Activated T-cell treated with anti-CD3 and anti-CD28 coated beads, Interleukin-2, amount 50 U/mL, for 4 hours (primary cell): ENCODE measurements around the gene TMED9. TPM values are rescaled to one million over a fixed set of nuclear protein-coding genes. Genes with fewer than 3 reads are reported as not detected.
"Not testable (repeated sequence)": the region's sequence is repeated elsewhere in the genome, so short reads cannot be mapped to it uniquely, and the experiment has no call there.

Source experiments
- ATAC-seq, 2 donors: fragments of 200-7000 bp; cut with Tn5 transposase; one replicate each; pipeline ENCODE4 v1.10.0; 2021
- DNase-seq: peaks from one replicate; pipeline ENCODE4 v3.0.0-alpha.2; 2020
- H3K27me3 Mint-ChIP-seq: one replicate; pipeline ENCODE4 v1.8.0; 2021; ENCODE audit warnings: low read depth, mixed read lengths
- H3K36me3 Mint-ChIP-seq: one replicate; pipeline ENCODE4 v1.8.0; 2022; ENCODE audit warnings: mixed read lengths; ENCODE audit not compliant: insufficient read depth
- H3K4me1 Mint-ChIP-seq: one replicate; pipeline ENCODE4 v1.8.0; 2021; ENCODE audit warnings: low read depth, mixed read lengths
- H3K4me3 Mint-ChIP-seq: one replicate; pipeline ENCODE4 v1.8.0; 2021; ENCODE audit warnings: mild to moderate bottlenecking, moderate library complexity, mixed read lengths
- H3K9me3 Mint-ChIP-seq: one replicate; pipeline ENCODE4 v1.8.0; 2021; ENCODE audit warnings: mixed read lengths
- total RNA-seq, 3 donors: library from RNA; stranded (reverse); gene quantifications; one replicate each; pipeline ENCODE4 v1.2.1, GENCODE V29; 2021

TMED9 gene
- total RNA-seq, 3 donors from 2014 or later, result 178 to 208 (median 199) TPM

GRCh38 chr5:177605667-177606066, 13.7 kb downstream of the TMED9 start:
- H3K36me3 Mint-ChIP-seq, result peaks cover 4% of the 10 kb centered on the region
- H3K4me1 Mint-ChIP-seq, result peaks cover 19% of the 10 kb centered on the region
- no peak overlapping the region for H3K4me3 Mint-ChIP-seq
- ATAC-seq, result no peak
- DNase-seq, result no peak
- H3K27me3 Mint-ChIP-seq, result no peaks in the 10 kb centered on the region
- H3K9me3 Mint-ChIP-seq, result no peaks in the 10 kb centered on the region

DNA sequence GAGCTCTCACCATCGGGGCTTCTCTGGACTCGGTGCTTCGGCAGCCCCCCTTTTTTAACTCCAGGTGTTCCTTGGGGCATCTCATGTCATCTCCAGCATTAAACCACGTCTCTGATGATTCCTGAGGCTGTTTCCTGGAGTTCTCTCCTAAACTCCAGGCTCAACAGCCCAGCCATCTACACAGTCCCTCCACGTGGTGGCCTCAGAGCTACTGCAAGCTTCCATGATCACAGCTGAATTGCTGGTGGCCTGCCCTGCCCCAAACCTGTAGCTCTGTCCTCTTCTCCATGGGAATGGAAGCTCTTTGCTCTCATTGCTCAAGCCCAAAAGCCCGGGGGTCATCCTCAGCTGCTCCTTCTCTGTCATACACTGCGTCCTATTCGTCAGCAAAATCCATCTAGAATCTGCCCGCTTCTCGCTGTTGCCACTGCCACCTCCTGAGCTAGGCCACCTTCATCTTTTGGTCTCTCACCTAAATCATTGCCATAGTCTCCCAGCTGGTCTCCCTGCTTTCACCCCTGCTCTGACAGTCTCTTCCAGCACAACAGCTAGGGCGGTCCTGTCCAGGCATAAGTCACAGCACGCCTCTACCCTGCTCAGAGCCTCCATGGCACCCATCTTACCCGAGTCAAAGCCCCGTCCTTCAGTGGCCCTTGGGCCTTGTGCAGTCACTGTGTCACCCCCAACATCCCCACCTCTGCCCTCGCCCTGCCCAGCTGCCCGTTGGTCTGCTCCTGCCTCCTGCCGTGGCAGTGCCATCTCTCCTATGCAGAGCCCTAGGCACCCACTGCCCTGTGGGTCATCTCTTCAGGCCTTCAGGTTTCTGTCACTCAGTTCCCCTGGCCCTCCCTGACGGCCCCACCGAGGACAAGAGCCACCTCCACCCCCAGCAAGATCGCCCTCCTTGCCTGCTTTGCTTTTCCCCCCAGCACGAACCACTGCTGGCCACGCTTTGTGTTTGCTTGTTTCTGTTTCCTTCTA, 14.4 kb downstream of the TMED9 start:
- ATAC-seq (no peak), DNase-seq (no peak)
- Mint-ChIP-seq H3K36me3 (peaks cover 4% of the 10 kb centered on the region), H3K4me3 (no peak overlapping the region), H3K27me3 (no peaks in the 10 kb centered on the region), H3K4me1 (peaks cover 12% of the 10 kb centered on the region), H3K9me3 (no peaks in the 10 kb centered on the region)

DNA sequence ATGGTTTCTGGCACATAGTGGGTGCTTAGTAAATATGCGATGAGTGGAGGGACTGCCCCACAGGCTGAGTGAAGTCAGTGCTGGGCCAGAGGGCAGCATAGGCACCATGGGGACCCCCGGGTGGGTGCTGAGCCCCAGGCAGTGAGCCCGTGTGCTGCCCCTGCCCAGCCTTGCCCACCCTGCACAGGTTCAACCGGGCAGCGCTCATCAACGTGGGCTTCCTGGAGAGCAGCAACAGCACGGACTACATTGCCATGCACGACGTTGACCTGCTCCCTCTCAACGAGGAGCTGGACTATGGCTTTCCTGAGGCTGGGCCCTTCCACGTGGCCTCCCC, 15.1 kb downstream of the TMED9 start:
- Mint-ChIP-seq H3K4me3 (no peak overlapping the region), H3K9me3 (no peaks in the 10 kb centered on the region), H3K27me3 (no peaks in the 10 kb centered on the region), H3K4me1 (peaks cover 8% of the 10 kb centered on the region), H3K36me3 (peaks cover 4% of the 10 kb centered on the region)
- DNase-seq, result no peak
- peak in 1 of 2 donors; percentile 8 for ATAC-seq

GRCh38 chr5:177607452-177608192, 15.6 kb downstream of the TMED9 start:
- peak; percentile 58 for DNase-seq
- ATAC-seq, result peak; percentile 88 to 89
- no peaks in the 10 kb centered on the region for H3K9me3 Mint-ChIP-seq
- peaks cover 8% of the 10 kb centered on the region for H3K4me1 Mint-ChIP-seq
- H3K36me3 Mint-ChIP-seq, result peaks cover 1% of the 10 kb centered on the region
- H3K4me3 Mint-ChIP-seq, result no peak overlapping the region
- H3K27me3 Mint-ChIP-seq, result no peaks in the 10 kb centered on the region

DNA sequence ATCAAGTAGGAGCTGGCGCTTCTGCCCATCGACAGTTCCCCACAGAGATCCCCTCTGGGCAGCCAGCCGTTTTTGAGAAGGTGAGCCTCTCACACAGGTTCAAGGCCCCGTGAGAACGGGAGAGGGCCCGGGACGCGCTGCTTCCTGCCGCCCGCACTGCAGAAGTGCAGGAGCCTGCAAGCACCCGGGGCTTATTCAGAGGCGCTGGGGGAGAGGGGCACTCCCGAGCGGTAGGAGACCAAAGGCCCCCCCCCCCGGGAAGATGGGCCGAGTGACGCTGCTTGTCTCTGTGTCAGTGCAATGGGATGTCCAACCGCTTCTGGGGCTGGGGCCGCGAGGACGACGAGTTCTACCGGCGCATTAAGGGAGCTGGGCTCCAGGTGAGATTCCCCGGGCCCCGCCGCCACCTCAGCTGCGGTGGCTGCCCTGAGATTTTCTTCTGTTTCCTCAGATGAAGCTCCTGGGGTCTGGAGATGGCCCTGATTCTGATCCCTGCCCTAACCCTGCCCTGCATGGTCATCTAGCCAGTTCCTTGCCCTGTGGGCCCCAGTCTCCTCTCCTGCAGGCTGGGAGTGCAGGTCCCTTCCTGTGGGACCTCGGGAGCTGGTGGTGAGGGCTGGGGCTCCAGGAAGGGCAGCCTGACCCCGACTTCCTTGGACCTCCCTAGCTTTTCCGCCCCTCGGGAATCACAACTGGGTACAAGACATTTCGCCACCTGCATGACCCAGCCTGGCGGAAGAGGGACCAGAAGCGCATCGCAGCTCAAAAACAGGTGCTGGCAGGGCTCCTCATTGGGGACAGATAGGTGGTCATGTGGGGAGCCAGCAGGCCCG, 16.5 kb downstream of the TMED9 start:
- Mint-ChIP-seq H3K4me1 (peaks cover 6% of the 10 kb centered on the region), H3K36me3 (peaks cover 1% of the 10 kb centered on the region), H3K27me3 (no peaks in the 10 kb centered on the region), H3K4me3 (no peak overlapping the region), H3K9me3 (no peaks in the 10 kb centered on the region)
- ATAC-seq (no peak), DNase-seq (no peak)

- Mint-ChIP-seq H3K36me3 (peaks cover 1% of the 10 kb centered on the region), H3K4me3 (no peak overlapping the region), H3K4me1 (peaks cover 4% of the 10 kb centered on the region), H3K27me3 (no peaks in the 10 kb centered on the region), H3K9me3 (no peaks in the 10 kb centered on the region)
- no peak for DNase-seq
- no peak for ATAC-seq
These were observed 17.4 kb downstream of the TMED9 start for GRCh38 chr5:177609076-177610059.

DNA sequence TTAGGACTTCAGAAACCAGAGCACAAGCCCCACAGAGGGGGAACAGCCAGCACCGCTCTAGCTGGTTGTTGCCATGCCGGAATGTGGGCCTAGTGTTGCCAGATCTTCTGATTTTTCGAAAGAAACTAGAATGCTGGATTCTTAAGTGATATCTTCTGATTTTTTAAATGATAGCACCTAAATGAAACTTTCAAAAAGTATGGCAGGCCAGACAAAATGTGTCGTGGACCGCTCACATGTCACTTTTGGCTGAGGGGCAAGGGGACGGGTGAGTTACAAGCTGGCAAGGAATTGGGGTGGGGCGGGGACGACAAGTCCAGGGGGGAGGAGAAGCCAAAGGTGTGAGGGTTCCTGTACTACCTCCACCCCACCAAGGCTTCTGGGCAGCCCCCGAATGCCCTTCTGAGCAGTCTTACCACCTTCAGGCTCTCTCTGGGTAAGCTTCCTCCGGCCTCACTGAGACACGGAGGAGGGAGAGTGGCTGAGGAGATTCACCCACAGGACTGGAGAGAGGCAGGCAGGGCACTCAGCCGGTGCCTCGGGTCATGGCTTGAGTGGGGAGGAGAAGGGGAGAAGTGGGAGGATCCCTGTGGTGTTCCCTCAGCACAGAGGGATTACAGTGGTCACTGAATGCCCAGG, 18.2 kb downstream of the TMED9 start:
- no peaks in the 10 kb centered on the region for H3K9me3 Mint-ChIP-seq
- H3K27me3 Mint-ChIP-seq, result no peaks in the 10 kb centered on the region
- H3K4me3 Mint-ChIP-seq, result no peak overlapping the region
- DNase-seq (no peak), ATAC-seq (no peak)
- peaks cover 1% of the 10 kb centered on the region for H3K36me3 Mint-ChIP-seq
- H3K4me1 Mint-ChIP-seq, result peaks cover 2% of the 10 kb centered on the region

DNA sequence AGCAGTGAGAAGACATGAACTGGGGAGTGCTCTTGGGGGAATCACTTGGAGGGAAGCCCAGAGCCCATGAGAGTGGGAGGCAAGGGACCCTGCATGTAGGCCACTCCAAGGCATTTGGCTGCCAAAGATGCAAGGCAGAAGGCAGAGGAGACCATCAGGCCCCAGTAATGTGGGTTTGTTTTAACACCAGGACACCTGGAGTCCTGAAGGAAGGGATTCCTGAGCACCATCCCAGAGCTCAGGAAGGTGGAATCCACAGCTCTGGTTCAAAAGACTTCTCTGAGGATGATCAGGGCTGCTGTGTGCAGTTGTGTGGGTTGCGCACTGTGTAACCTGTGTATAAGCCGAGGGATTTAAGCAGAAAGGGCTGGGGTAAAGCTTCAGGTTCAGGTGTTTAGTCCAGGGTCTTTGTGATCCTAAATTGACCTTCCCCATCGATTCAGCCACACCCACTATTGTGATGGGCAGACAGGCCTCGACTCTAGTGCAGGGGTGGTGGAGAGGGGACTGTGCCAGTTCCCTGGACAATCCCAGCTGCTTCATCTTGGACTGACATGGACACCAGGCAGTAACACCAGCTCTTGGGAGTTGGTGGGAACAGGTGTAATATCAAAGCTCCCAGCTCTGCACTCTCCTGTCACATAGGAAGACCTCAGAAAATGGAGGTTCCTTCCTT, 18.9 kb downstream of the TMED9 start:
- Mint-ChIP-seq H3K27me3 (no peaks in the 10 kb centered on the region), H3K36me3 (peaks cover 1% of the 10 kb centered on the region), H3K9me3 (no peaks in the 10 kb centered on the region), H3K4me1 (peaks cover 2% of the 10 kb centered on the region), H3K4me3 (no peak overlapping the region)
- DNase-seq (no peak), ATAC-seq (no peak)

DNA sequence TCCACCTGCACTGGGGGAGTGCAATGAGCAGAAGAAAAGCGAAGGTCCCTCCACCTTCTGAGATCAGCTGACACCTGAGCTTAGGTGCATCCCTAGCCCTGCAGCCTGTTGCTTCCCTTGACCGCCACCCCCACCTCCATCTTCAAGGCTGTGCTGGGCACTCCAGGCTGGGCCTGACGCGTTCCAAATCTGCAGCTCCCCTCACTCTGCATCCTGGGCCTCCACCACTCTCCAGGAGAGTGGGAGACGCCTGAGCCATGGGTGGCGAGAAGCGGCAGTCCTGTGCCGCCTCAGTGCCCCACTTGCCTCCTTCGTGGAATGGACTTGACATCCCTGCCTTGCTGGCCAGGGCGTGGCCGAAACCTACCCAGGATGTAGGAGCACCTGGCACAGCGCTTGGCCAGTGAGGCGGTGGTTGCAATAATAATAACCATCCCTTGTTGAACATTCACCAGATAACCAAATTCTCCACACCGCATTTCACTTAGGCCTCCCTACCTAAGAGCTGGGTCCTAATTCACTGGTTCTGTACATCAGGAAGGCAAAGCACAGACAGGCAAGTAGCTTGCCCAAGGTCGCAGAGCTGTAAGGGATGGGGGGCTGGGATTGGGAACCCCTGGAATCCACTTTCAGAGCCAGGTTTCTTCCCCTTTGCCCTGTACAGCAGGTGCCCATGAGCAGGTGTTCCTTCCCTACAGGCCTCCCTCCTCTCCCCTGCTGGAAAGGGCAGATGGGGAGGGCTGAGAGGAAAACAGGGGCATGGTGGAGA, 19.6 kb downstream of the TMED9 start:
- ATAC-seq (no peak), DNase-seq (no peak)
- peaks cover 4% of the 10 kb centered on the region for H3K36me3 Mint-ChIP-seq
- H3K9me3 Mint-ChIP-seq, result no peaks in the 10 kb centered on the region
- peaks cover 2% of the 10 kb centered on the region for H3K4me1 Mint-ChIP-seq
- H3K4me3 Mint-ChIP-seq, result no peak overlapping the region
- no peaks in the 10 kb centered on the region for H3K27me3 Mint-ChIP-seq

GRCh38 chr5:177612215-177612673, 20.2 kb downstream of the TMED9 start:
- peaks cover 4% of the 10 kb centered on the region for H3K36me3 Mint-ChIP-seq
- ATAC-seq, result no peak

DNA sequence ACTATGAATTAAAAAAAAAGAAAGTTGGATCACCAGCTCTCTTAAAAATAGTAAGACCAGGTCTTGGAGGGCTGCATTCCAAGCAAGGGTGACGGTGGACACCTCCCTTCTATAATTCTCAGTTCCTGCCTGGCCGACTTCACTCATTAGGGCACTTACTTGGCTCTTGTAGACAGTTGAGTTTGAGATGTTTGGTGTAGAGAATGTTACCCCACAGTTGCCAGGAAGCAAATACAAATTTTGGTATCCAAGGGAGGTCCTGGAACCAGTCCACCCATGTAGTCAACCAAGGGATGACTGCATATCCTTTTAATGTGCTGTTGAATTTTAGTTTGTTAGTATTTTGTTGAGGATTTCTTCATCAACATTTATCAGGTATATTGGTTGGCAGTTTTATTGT, 28.6 kb downstream of the TMED9 start:
- DNase-seq (no peak), ATAC-seq (no peak)
- no peak overlapping the region for H3K4me3 Mint-ChIP-seq
- H3K9me3 Mint-ChIP-seq, result no peaks in the 10 kb centered on the region
- peaks cover 25% of the 10 kb centered on the region for H3K36me3 Mint-ChIP-seq
- H3K27me3 Mint-ChIP-seq, result no peaks in the 10 kb centered on the region
- H3K4me1 Mint-ChIP-seq, result no peaks in the 10 kb centered on the region

More at GRCh38 chr5:177612215-177612673, 20.2 kb downstream of the TMED9 start:
- Mint-ChIP-seq H3K27me3 (no peaks in the 10 kb centered on the region), H3K9me3 (no peaks in the 10 kb centered on the region), H3K4me3 (no peak overlapping the region), H3K4me1 (no peaks in the 10 kb centered on the region)
- DNase-seq, result no peak

- not testable (repeated sequence) for ATAC-seq
These were observed 32.2 kb downstream of the TMED9 start for GRCh38 chr5:177624172-177624571.

More at GRCh38 chr5:177624172-177624571, 32.2 kb downstream of the TMED9 start:
- H3K36me3 Mint-ChIP-seq, result peaks cover 21% of the 10 kb centered on the region
- not testable (repeated sequence) for H3K9me3 Mint-ChIP-seq, H3K4me3 Mint-ChIP-seq, DNase-seq, H3K27me3 Mint-ChIP-seq, H3K4me1 Mint-ChIP-seq
